ENCODE data around the gene SPATA46. TPM values are rescaled to one million over a fixed set of nuclear protein-coding genes. Genes with fewer than 3 reads are reported as not detected.

Gene SPATA46
- total and polyA plus RNA-seq, 9 of the 15 experiments (the other 6 are each of a cell fraction or from before 2014, with no cell fraction given) = 0.04 to 0.11 TPM; not detected in 7

GRCh38 chr1:162417650-162418049 lies 41.0 kb upstream of the SPATA46 start (continued):
- TF ChIP-seq ZNF592 (IDR thresholded peaks at IDR 0.05) (peak; percentile 68), ZNF274 (IDR thresholded peaks at IDR 0.05; ENCODE audit: borderline replicate concordance, low read depth, low read length) (no peak), PCBP1 (IDR thresholded peaks at IDR 0.05; ENCODE audit: low read depth, low read length, poor library complexity, severe bottlenecking) (no peak), ZFP36 (IDR thresholded peaks at IDR 0.05; ENCODE audit: low read depth, low read length, partially characterized antibody) (no peak), HDAC8 (tag; IDR thresholded peaks at IDR 0.05) (peak; percentile 49; the same call in 1 of the 2 replicates), MEF2A (IDR thresholded peaks at IDR 0.05; ENCODE audit: control insufficient read depth, low read depth, low read length) (no peak), NCOA2 (IDR thresholded peaks at IDR 0.05; ENCODE audit: partially characterized antibody in 2 of 2) (no peak), ETS1 (conservative IDR thresholded peaks at IDR 0.05; ENCODE audit: control insufficient read depth, low read depth, low read length) (no peak), ZEB2 (IDR thresholded peaks at IDR 0.05) (no peak), MAX (CRISPR knock-in tag; IDR thresholded peaks at IDR 0.05) (no peak), HOXB6 (CRISPR knock-in tag; IDR thresholded peaks at IDR 0.05; ENCODE audit: borderline replicate concordance) (no peak), CHD4 (IDR thresholded peaks at IDR 0.05; ENCODE audit: insufficient read depth, insufficient replicate concordance, low read depth, low read length, poor library complexity, severe bottlenecking) (no peak), STAG1 (CRISPR knock-in tag; IDR thresholded peaks at IDR 0.05; ENCODE audit: borderline replicate concordance) (no peak), ZBTB7A (IDR thresholded peaks at IDR 0.05; ENCODE audit: borderline replicate concordance, control insufficient read depth, low read depth, low read length) (no peak), HEY1 (CRISPR knock-in tag; IDR thresholded peaks at IDR 0.05; ENCODE audit: borderline replicate concordance) (no peak)
